T-helper 1 cell treated with Interleukin-12 subunit alpha and Interleukin-12 subunit beta and Interleukin-4 antibody, amounts not matched to agents 30 μg/mL and 1 μg/mL, for 36 hours (primary cell): ENCODE results near the gene HOXC12.

Source experiments
- H3K27ac Mint-ChIP-seq: one replicate; pipeline ENCODE4 v1.8.0; 2021; ENCODE audit warnings: mild to moderate bottlenecking, mixed read lengths
- H3K27me3 Mint-ChIP-seq: one replicate; pipeline ENCODE4 v1.8.0; 2021; ENCODE audit warnings: low read depth, mixed read lengths
- H3K36me3 Mint-ChIP-seq: one replicate; pipeline ENCODE4 v1.8.0; 2021; ENCODE audit warnings: low read depth, mixed read lengths
- H3K4me1 Mint-ChIP-seq: one replicate; pipeline ENCODE4 v1.8.0; 2021; ENCODE audit warnings: low read depth, mixed read lengths
- H3K4me3 Mint-ChIP-seq: one replicate; pipeline ENCODE4 v1.8.0; 2021; ENCODE audit warnings: mild to moderate bottlenecking, moderate library complexity, mixed read lengths
- H3K9me3 Mint-ChIP-seq: one replicate; pipeline ENCODE4 v1.8.0; 2021; ENCODE audit warnings: mixed read lengths

HOXC12 gene

GRCh38 chr12:53960187-53961024, 5.7 kb downstream of the HOXC12 start:
- Mint-ChIP-seq H3K27ac (peak overlapping the region; percentile 81), H3K4me3 (no peak overlapping the region), H3K9me3 (no peaks in the 10 kb centered on the region), H3K4me1 (peaks cover 19% of the 10 kb centered on the region), H3K36me3 (peaks cover 5% of the 10 kb centered on the region), H3K27me3 (peaks cover 92% of the 10 kb centered on the region)

GRCh38 chr12:53961025-53961761, 6.5 kb downstream of the HOXC12 start:
- peaks cover 92% of the 10 kb centered on the region for H3K27me3 Mint-ChIP-seq
- H3K9me3 Mint-ChIP-seq = no peaks in the 10 kb centered on the region
- H3K36me3 Mint-ChIP-seq = peaks cover 5% of the 10 kb centered on the region
- H3K27ac Mint-ChIP-seq = no peak overlapping the region
- H3K4me1 Mint-ChIP-seq = peaks cover 17% of the 10 kb centered on the region
- H3K4me3 Mint-ChIP-seq = no peak overlapping the region

GRCh38 chr12:53963005-53963404, 8.3 kb downstream of the HOXC12 start:
- peaks cover 92% of the 10 kb centered on the region for H3K27me3 Mint-ChIP-seq
- H3K36me3 Mint-ChIP-seq = peaks cover 8% of the 10 kb centered on the region
- peaks cover 21% of the 10 kb centered on the region for H3K4me1 Mint-ChIP-seq
- H3K4me3 Mint-ChIP-seq = no peak overlapping the region
- H3K27ac Mint-ChIP-seq = peak overlapping the region; percentile 41
- no peaks in the 10 kb centered on the region for H3K9me3 Mint-ChIP-seq

- peaks cover 21% of the 10 kb centered on the region for H3K4me1 Mint-ChIP-seq
- H3K27me3 Mint-ChIP-seq = peaks cover 92% of the 10 kb centered on the region
- H3K9me3 Mint-ChIP-seq = no peaks in the 10 kb centered on the region
- peak overlapping the region; percentile 41 for H3K27ac Mint-ChIP-seq
- H3K36me3 Mint-ChIP-seq = peaks cover 8% of the 10 kb centered on the region
- no peak overlapping the region for H3K4me3 Mint-ChIP-seq
These were observed 9.0 kb downstream of the HOXC12 start for GRCh38 chr12:53963434-53964314.

- Mint-ChIP-seq H3K27ac (peak overlapping the region; percentile 19), H3K4me1 (peaks cover 21% of the 10 kb centered on the region), H3K27me3 (peaks cover 92% of the 10 kb centered on the region), H3K4me3 (no peak overlapping the region), H3K9me3 (no peaks in the 10 kb centered on the region), H3K36me3 (peaks cover 8% of the 10 kb centered on the region)
These were observed 9.6 kb downstream of the HOXC12 start for GRCh38 chr12:53964315-53964713.

- Mint-ChIP-seq H3K4me1 (peaks cover 18% of the 10 kb centered on the region), H3K36me3 (peaks cover 3% of the 10 kb centered on the region)
These were observed 10.8 kb downstream of the HOXC12 start for GRCh38 chr12:53965281-53966084.

GRCh38 chr12:53966085-53966384, 11.3 kb downstream of the HOXC12 start:
- H3K27me3 Mint-ChIP-seq = peaks cover 95% of the 10 kb centered on the region
- no peak overlapping the region for H3K27ac Mint-ChIP-seq
- H3K4me1 Mint-ChIP-seq = peaks cover 17% of the 10 kb centered on the region
- H3K9me3 Mint-ChIP-seq = no peaks in the 10 kb centered on the region
- peaks cover 3% of the 10 kb centered on the region for H3K36me3 Mint-ChIP-seq
- no peak overlapping the region for H3K4me3 Mint-ChIP-seq

More at GRCh38 chr12:53965281-53966084, 10.8 kb downstream of the HOXC12 start:
- peaks cover 92% of the 10 kb centered on the region for H3K27me3 Mint-ChIP-seq
- H3K27ac Mint-ChIP-seq = peak overlapping the region; percentile 78
- peak overlapping the region; percentile 4 for H3K4me3 Mint-ChIP-seq
- H3K9me3 Mint-ChIP-seq = no peaks in the 10 kb centered on the region

- H3K4me1 Mint-ChIP-seq = peaks cover 17% of the 10 kb centered on the region
- peak overlapping the region; percentile 45 for H3K27ac Mint-ChIP-seq
- H3K4me3 Mint-ChIP-seq = no peak overlapping the region
- H3K9me3 Mint-ChIP-seq = no peaks in the 10 kb centered on the region
- H3K27me3 Mint-ChIP-seq = peaks cover 100% of the 10 kb centered on the region
- H3K36me3 Mint-ChIP-seq = peaks cover 3% of the 10 kb centered on the region
These were observed 11.9 kb downstream of the HOXC12 start for GRCh38 chr12:53966385-53967133.

GRCh38 chr12:53967421-53967925, 12.8 kb downstream of the HOXC12 start:
- peaks cover 100% of the 10 kb centered on the region for H3K27me3 Mint-ChIP-seq
- peak overlapping the region; percentile 6 for H3K27ac Mint-ChIP-seq
- H3K9me3 Mint-ChIP-seq = no peaks in the 10 kb centered on the region
- peaks cover 17% of the 10 kb centered on the region for H3K4me1 Mint-ChIP-seq
- peaks cover 3% of the 10 kb centered on the region for H3K36me3 Mint-ChIP-seq
- no peak overlapping the region for H3K4me3 Mint-ChIP-seq

- Mint-ChIP-seq H3K4me3 (no peak overlapping the region), H3K9me3 (no peaks in the 10 kb centered on the region)
These were observed 13.8 kb downstream of the HOXC12 start for GRCh38 chr12:53968214-53969127.

GRCh38 chr12:53969588-53970259, 15.0 kb downstream of the HOXC12 start:
- Mint-ChIP-seq H3K27ac (no peak overlapping the region), H3K36me3 (peaks cover 8% of the 10 kb centered on the region), H3K9me3 (no peaks in the 10 kb centered on the region), H3K4me1 (peaks cover 14% of the 10 kb centered on the region), H3K27me3 (peaks cover 95% of the 10 kb centered on the region), H3K4me3 (no peak overlapping the region)

More at GRCh38 chr12:53968214-53969127, 13.8 kb downstream of the HOXC12 start:
- no peak overlapping the region for H3K27ac Mint-ChIP-seq
- H3K4me1 Mint-ChIP-seq = peaks cover 24% of the 10 kb centered on the region
- peaks cover 8% of the 10 kb centered on the region for H3K36me3 Mint-ChIP-seq
- H3K27me3 Mint-ChIP-seq = peaks cover 100% of the 10 kb centered on the region

GRCh38 chr12:53970451-53970850, 15.7 kb downstream of the HOXC12 start:
- Mint-ChIP-seq H3K4me3 (no peak overlapping the region), H3K27ac (no peak overlapping the region), H3K36me3 (peaks cover 8% of the 10 kb centered on the region), H3K4me1 (peaks cover 12% of the 10 kb centered on the region), H3K9me3 (no peaks in the 10 kb centered on the region), H3K27me3 (peaks cover 92% of the 10 kb centered on the region)
